IMR-90 (cell line): ENCODE results near the gene CGRRF1. TPM values are rescaled to one million over a fixed set of nuclear protein-coding genes. Genes with fewer than 3 reads are reported as not detected.

Experiments
- ATAC-seq: fragments of 200-7000 bp; cut with Tn5 transposase; 2 replicates; pipeline ENCODE4 v1.9.1; 2020; ENCODE audit warnings: low read depth, mild to moderate bottlenecking, moderate library complexity
- BruUV-seq: library from RNA; stranded (reverse); fragments of 400-500 nt; replicated peaks from 2 replicates; lab custom pipeline; 2021; lab: Mats Ljungman, UMichigan
- CTCF ChIA-PET: fragments of 300-600 bp; formaldehyde crosslinking; extraction: SDS; loops from one replicate; lab custom pipeline; 2021; ENCODE audit warnings: antibody characterized with exemption; lab: Yijun Ruan, JAX
- POLR2A ChIA-PET: fragments of 300-600 bp; sonication (Branson Sonifier 250); formaldehyde crosslinking; loops from one replicate; lab custom pipeline; 2022; ENCODE audit warnings: antibody characterized with exemption; ENCODE audit not compliant: unreplicated experiment; lab: Charles Lee
- DNase-seq: peaks from one replicate; pipeline ENCODE4 v3.0.0; 2013
- H2AFZ ChIP-seq: replicated peaks from 2 replicates; pipeline ENCODE3; 2013; ENCODE audit warnings: low read length, mild to moderate bottlenecking; ENCODE audit not compliant: poor library complexity
- H2AK5ac ChIP-seq: 2 replicates; pipeline ENCODE4 v1.6.1; 2013; ENCODE audit warnings: low read depth, low read length, inconsistent platforms
- H2AK9ac ChIP-seq: replicated peaks from 2 replicates; pipeline ENCODE3; 2013; ENCODE audit warnings: mild to moderate bottlenecking, low read depth, low read length, moderate library complexity; ENCODE audit not compliant: poor library complexity
- H2BK120ac ChIP-seq: 2 replicates; pipeline ENCODE4 v1.6.1; 2013; ENCODE audit warnings: low read depth, low read length, inconsistent platforms
- H2BK15ac ChIP-seq: 3 replicates; pipeline ENCODE4 v1.6.1; 2013; ENCODE audit warnings: low read depth, low read length, inconsistent platforms
- H2BK20ac ChIP-seq: 2 replicates; pipeline ENCODE4 v1.6.1; 2013; ENCODE audit warnings: low read depth, mild to moderate bottlenecking, inconsistent platforms, low read length, moderate library complexity
- H2BK5ac ChIP-seq: 2 replicates; pipeline ENCODE4 v1.6.1; 2013; ENCODE audit warnings: mild to moderate bottlenecking, low read depth, low read length, inconsistent platforms; ENCODE audit not compliant: poor library complexity, severe bottlenecking
- H3K14ac ChIP-seq: replicated peaks from 2 replicates; pipeline ENCODE4 v1.6.1; 2013; ENCODE audit warnings: low read depth, low read length, inconsistent platforms
- H3K18ac ChIP-seq: 2 replicates; pipeline ENCODE4 v1.6.1; 2013; ENCODE audit warnings: low read depth, low read length, control low read depth
- H3K23ac ChIP-seq: 2 replicates; pipeline ENCODE4 v1.6.1; 2013; ENCODE audit warnings: low read depth, low read length, inconsistent platforms
- H3K27ac ChIP-seq: 2 replicates; pipeline ENCODE4 v1.5.1; 2013; ENCODE audit warnings: mild to moderate bottlenecking, control low read depth, low read length; ENCODE audit not compliant: insufficient read depth
- H3K27me3 ChIP-seq: 2 replicates; pipeline ENCODE4 v1.6.1; 2013; ENCODE audit warnings: low read length; ENCODE audit not compliant: control insufficient read depth, insufficient read depth
- H3K36me3 ChIP-seq: 2 replicates; pipeline ENCODE4 v1.6.1; 2013; ENCODE audit warnings: low read length, mixed read lengths; ENCODE audit not compliant: control insufficient read depth, insufficient read depth
- H3K4ac ChIP-seq: 2 replicates; pipeline ENCODE4 v1.6.1; 2013; ENCODE audit warnings: low read depth, low read length, inconsistent platforms
- H3K4me1 ChIP-seq: 2 replicates; pipeline ENCODE4 v1.6.1; 2013; ENCODE audit warnings: low read length, mixed read lengths; ENCODE audit not compliant: control insufficient read depth, insufficient read depth
- H3K4me2 ChIP-seq: 2 replicates; pipeline ENCODE4 v1.6.1; 2013; ENCODE audit warnings: low read depth, mild to moderate bottlenecking, control low read depth, low read length, moderate library complexity
- H3K4me3 ChIP-seq: 2 replicates; pipeline ENCODE4 v1.5.1; 2013; ENCODE audit warnings: low read depth, mild to moderate bottlenecking, control low read depth, low read length, moderate library complexity; ENCODE audit not compliant: insufficient read depth
- H3K56ac ChIP-seq: 2 replicates; pipeline ENCODE4 v1.6.1; 2013; ENCODE audit warnings: low read length, inconsistent platforms; ENCODE audit not compliant: insufficient read depth; ENCODE audit errors: extremely low read depth
- H3K79me1 ChIP-seq, 2 experiments: 2 replicates each; pipeline ENCODE4 v1.6.1; 2013; ENCODE audit warnings: low read length in 2 of 2, inconsistent platforms in 1 of 2, low read depth in 1 of 2
- H3K9ac ChIP-seq: 2 replicates; pipeline ENCODE4 v1.6.1; 2013; ENCODE audit warnings: low read depth, low read length, control low read depth
- H3K9me1 ChIP-seq: 2 replicates; pipeline ENCODE4 v1.6.1; 2013; ENCODE audit warnings: low read length, inconsistent platforms; ENCODE audit not compliant: insufficient read depth
- H3K9me3 ChIP-seq: 2 replicates; pipeline ENCODE4 v1.6.1; 2013; ENCODE audit warnings: low read length; ENCODE audit not compliant: control insufficient read depth, insufficient read depth
- H4K20me1 ChIP-seq: 2 replicates; pipeline ENCODE4 v1.6.1; 2013; ENCODE audit warnings: low read length, inconsistent platforms; ENCODE audit not compliant: insufficient read depth
- H4K5ac ChIP-seq: 2 replicates; pipeline ENCODE4 v1.6.1; 2013; ENCODE audit warnings: mild to moderate bottlenecking, low read depth, low read length, control low read depth
- H4K8ac ChIP-seq, 2 experiments: 2 replicates each; pipeline ENCODE4 v1.6.1; 2013; ENCODE audit warnings: low read depth in 2 of 2, low read length in 2 of 2, control low read depth in 1 of 2, inconsistent platforms in 1 of 2
- H4K91ac ChIP-seq: 2 replicates; pipeline ENCODE4 v1.6.1; 2013; ENCODE audit warnings: low read depth, low read length, inconsistent platforms; ENCODE audit not compliant: insufficient read depth
- BHLHE40 ChIP-seq: fragments of 150-350 bp; IDR thresholded peaks from 2 replicates; pipeline ENCODE4 v1.6.1; 2016; ENCODE audit warnings: mild to moderate bottlenecking, low read depth, low read length
- CEBPB ChIP-seq: IDR thresholded peaks from 2 replicates; pipeline ENCODE4 v1.6.1; 2012; ENCODE audit warnings: low read depth, low read length, improper control_type of control experiment
- ELK1 ChIP-seq: fragments of 150-350 bp; IDR thresholded peaks from 2 replicates; pipeline ENCODE4 v1.6.1; 2016; ENCODE audit warnings: low read depth, mild to moderate bottlenecking, low read length, moderate library complexity, borderline replicate concordance
- FOS ChIP-seq: fragments of 150-350 bp; IDR thresholded peaks from 2 replicates; pipeline ENCODE4 v1.6.1; 2016; ENCODE audit warnings: low read depth, low read length
- MAFK ChIP-seq: IDR thresholded peaks from 2 replicates; pipeline ENCODE4 v1.6.1; 2012; ENCODE audit warnings: low read depth, low read length, improper control_type of control experiment
- MAZ ChIP-seq: IDR thresholded peaks from 2 replicates; pipeline ENCODE4 v1.6.1; 2012; ENCODE audit warnings: low read depth, mild to moderate bottlenecking, low read length, improper control_type of control experiment, moderate library complexity, borderline replicate concordance
- MXI1 ChIP-seq: IDR thresholded peaks from 2 replicates; pipeline ENCODE4 v1.6.1; 2012; ENCODE audit warnings: low read depth, mild to moderate bottlenecking, low read length, moderate library complexity, borderline replicate concordance
- NFE2L2 ChIP-seq: fragments of 150-350 bp; IDR thresholded peaks from 2 replicates; pipeline ENCODE4 v1.6.1; 2016; ENCODE audit warnings: low read depth, mild to moderate bottlenecking, low read length
- POLR2A ChIP-seq: IDR thresholded peaks from 2 replicates; pipeline ENCODE4 v1.6.1; 2012; ENCODE audit warnings: mild to moderate bottlenecking, low read depth, low read length
- RAD21 ChIP-seq: IDR thresholded peaks from 2 replicates; pipeline ENCODE4 v1.6.1; 2012; ENCODE audit warnings: low read length, improper control_type of control experiment
- RCOR1 ChIP-seq: IDR thresholded peaks from 2 replicates; pipeline ENCODE4 v1.6.1; 2012; ENCODE audit warnings: mild to moderate bottlenecking, low read length, improper control_type of control experiment; ENCODE audit not compliant: insufficient replicate concordance
- RFX5 ChIP-seq: IDR thresholded peaks from 2 replicates; pipeline ENCODE4 v1.8.0; 2012; ENCODE audit warnings: low read depth, mild to moderate bottlenecking, low read length, moderate library complexity
- SMC3 ChIP-seq: fragments of 150-350 bp; IDR thresholded peaks from 2 replicates; pipeline ENCODE4 v1.6.1; 2016; ENCODE audit warnings: low read depth, mild to moderate bottlenecking, antibody characterized with exemption, low read length, moderate library complexity
- WGBS, 2 experiments: methylation state at CpG; one replicate each; pipeline versions ENCODE4 v1.1.5 to v1.1.7; 2013; ENCODE audit warnings: missing lambda C conversion rate in 2 of 2; ENCODE audit not compliant: insufficient read length in 1 of 2; ENCODE audit errors: extremely low coverage in 2 of 2; 5-methylcytosine and 5-hydroxymethylcytosine counted together
- dilution Hi-C: fragments of 300-500 bp; cut with HindIII; formaldehyde crosslinking; loops from one replicate; pipeline ENCODE4 v1.14.3; 2018; ENCODE audit warnings: low sequenced_read_pairs; ENCODE audit not compliant: unreplicated experiment
- in situ Hi-C: fragments of 300-500 bp; cut with MboI; formaldehyde crosslinking; loops from 3 replicates; pipeline ENCODE4 v1.14.3; 2019; ENCODE audit warnings: low sequenced_read_pairs, inconsistent platforms, mixed read lengths
- intact Hi-C: fragments of 100-400 bp; cut with micrococcal nuclease; formaldehyde crosslinking; loops from 2 replicates; pipeline ENCODE4 v1.10.0; 2022
- polyA plus RNA-seq, 3 experiments: library from polyadenylated mRNA; depleted of rRNA; stranded (reverse); fragments of >200 nt; gene quantifications; 2 replicates each; pipeline ENCODE4 v1.2.3, GENCODE V29; 2012; ENCODE audit warnings: low replicate concordance in 1 of 3
- total RNA-seq: library from RNA; depleted of rRNA; stranded (reverse); fragments of >200 nt; gene quantifications from 2 replicates; pipeline ENCODE4 v1.2.3, GENCODE V29; 2012
- TF ChIP-seq, protein P1 (sequence below): conservative IDR thresholded peaks from 2 replicates; pipeline ENCODE4 v1.5.1; 2012; ENCODE audit warnings: mild to moderate bottlenecking, low read depth, low read length, improper control_type of control experiment
- TF ChIP-seq, protein P2 (sequence below): fragments of 150-350 bp; IDR thresholded peaks from 2 replicates; pipeline ENCODE4 v1.6.1; 2017; ENCODE audit warnings: mild to moderate bottlenecking, antibody characterized with exemption, low read length, low read depth

The CGRRF1 gene
- total and polyA plus RNA-seq, 2 of the 4 experiments (the other 2 are of a cell fraction), result 6.0 to 13.8 TPM

DNA sequence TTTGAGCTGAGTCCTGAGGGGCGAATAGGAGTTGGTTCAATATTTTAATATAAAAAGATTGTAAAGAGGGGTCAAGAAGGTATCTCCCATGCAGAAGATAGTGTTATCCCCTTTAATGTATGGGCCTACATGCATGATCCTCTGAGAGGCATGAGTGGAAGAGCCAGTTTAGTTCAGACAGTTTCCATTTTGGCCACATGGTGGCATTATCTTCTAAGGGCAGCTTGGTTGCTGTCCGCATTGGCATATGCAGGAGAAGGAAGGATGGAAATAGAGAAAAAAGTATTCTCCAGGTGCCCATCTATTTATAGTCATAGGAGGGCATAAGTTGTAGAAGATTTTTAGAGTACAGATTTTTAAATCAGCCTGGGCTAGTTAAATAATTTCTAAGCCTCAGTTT is 62.6 kb downstream of the CGRRF1 start:
- no peak overlapping the region for H3K56ac ChIP-seq
- peak; percentile 43 for TF ChIP-seq SMC3
- no peak for TF ChIP-seq ELK1
- no peak for TF ChIP-seq MAFK
- TF ChIP-seq FOS, result no peak
- TF ChIP-seq RCOR1, result no peak
- TF ChIP-seq MXI1, result no peak
- TF ChIP-seq NFE2L2, result no peak
- TF ChIP-seq, protein P1, sequence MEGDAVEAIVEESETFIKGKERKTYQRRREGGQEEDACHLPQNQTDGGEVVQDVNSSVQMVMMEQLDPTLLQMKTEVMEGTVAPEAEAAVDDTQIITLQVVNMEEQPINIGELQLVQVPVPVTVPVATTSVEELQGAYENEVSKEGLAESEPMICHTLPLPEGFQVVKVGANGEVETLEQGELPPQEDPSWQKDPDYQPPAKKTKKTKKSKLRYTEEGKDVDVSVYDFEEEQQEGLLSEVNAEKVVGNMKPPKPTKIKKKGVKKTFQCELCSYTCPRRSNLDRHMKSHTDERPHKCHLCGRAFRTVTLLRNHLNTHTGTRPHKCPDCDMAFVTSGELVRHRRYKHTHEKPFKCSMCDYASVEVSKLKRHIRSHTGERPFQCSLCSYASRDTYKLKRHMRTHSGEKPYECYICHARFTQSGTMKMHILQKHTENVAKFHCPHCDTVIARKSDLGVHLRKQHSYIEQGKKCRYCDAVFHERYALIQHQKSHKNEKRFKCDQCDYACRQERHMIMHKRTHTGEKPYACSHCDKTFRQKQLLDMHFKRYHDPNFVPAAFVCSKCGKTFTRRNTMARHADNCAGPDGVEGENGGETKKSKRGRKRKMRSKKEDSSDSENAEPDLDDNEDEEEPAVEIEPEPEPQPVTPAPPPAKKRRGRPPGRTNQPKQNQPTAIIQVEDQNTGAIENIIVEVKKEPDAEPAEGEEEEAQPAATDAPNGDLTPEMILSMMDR, result peak; percentile 44
- peak; percentile 59 for TF ChIP-seq RAD21
- TF ChIP-seq CEBPB, result no peak
- TF ChIP-seq, protein P2, sequence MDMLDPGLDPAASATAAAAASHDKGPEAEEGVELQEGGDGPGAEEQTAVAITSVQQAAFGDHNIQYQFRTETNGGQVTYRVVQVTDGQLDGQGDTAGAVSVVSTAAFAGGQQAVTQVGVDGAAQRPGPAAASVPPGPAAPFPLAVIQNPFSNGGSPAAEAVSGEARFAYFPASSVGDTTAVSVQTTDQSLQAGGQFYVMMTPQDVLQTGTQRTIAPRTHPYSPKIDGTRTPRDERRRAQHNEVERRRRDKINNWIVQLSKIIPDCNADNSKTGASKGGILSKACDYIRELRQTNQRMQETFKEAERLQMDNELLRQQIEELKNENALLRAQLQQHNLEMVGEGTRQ, result no peak
- TF ChIP-seq MAZ, result no peak
- no peak for TF ChIP-seq RFX5
- TF ChIP-seq BHLHE40, result no peak
- no peak for TF ChIP-seq POLR2A
- peak overlapping the region; percentile 12; the same call in 1 of the 2 replicates for H3K18ac ChIP-seq
- H4K8ac ChIP-seq, result no peak overlapping the region
- in situ Hi-C loops, result no loop called here
- BruUV-seq, result no TSS peak
- peaks cover 46% of the 10 kb centered on the region for H4K20me1 ChIP-seq
- no peak overlapping the region for H3K4me2 ChIP-seq
- H2BK20ac ChIP-seq, result no peak overlapping the region
- H3K27ac ChIP-seq, result no peak overlapping the region
- H2AK9ac ChIP-seq, result no peak overlapping the region
- H3K79me1 ChIP-seq, result peaks cover 24 to 71% of the 10 kb centered on the region in 2 experiments
- ATAC-seq (no peak), DNase-seq (no peak)
- H3K4me1 ChIP-seq, result peaks cover 34% of the 10 kb centered on the region
- no peak overlapping the region for H3K9ac ChIP-seq
- H2BK15ac ChIP-seq, result no peak overlapping the region; the same call in 2 of the 3 replicates
- peaks cover 14% of the 10 kb centered on the region for H3K36me3 ChIP-seq
- H2BK120ac ChIP-seq, result peak overlapping the region; percentile 11; the same call in 1 of the 2 replicates
- H2BK5ac ChIP-seq, result no peak overlapping the region
- H2AFZ ChIP-seq, result no peak overlapping the region
- peaks cover 2% of the 10 kb centered on the region; the same call in 1 of the 2 replicates for H3K9me3 ChIP-seq
- ChIA-PET CTCF (no interaction called here), POLR2A (no interaction called here)
- H4K5ac ChIP-seq, result no peak overlapping the region
- peak overlapping the region; percentile 19; the same call in 1 of the 2 replicates for H3K4ac ChIP-seq
- peaks cover 23% of the 10 kb centered on the region for H3K9me1 ChIP-seq
- H3K23ac ChIP-seq, result no peak overlapping the region
- H3K4me3 ChIP-seq, result no peak overlapping the region
- H3K14ac ChIP-seq, result peak overlapping the region; percentile 18; the same call in 1 of the 2 replicates
- H2AK5ac ChIP-seq, result peak overlapping the region; percentile 43; the same call in 1 of the 2 replicates
- WGBS, 2 experiments, result 100% methylated on average over 1 of the region's 2 CpGs; no CpG with 5 or more reads in 1 of the 2 experiments
- intact Hi-C loops, result no loop called here
- no peak overlapping the region for H4K91ac ChIP-seq
- dilution Hi-C loops, result no loop called here
- H3K27me3 ChIP-seq, result no peaks in the 10 kb centered on the region
